IPS-15b (cell line): Measurements from ENCODE around the gene TFEC.

Experiments used
- H3K27me3 ChIP-seq: one replicate; pipeline ENCODE4 v1.6.1; 2013; ENCODE audit warnings: low read length; ENCODE audit not compliant: control insufficient read depth, insufficient read depth
- H3K36me3 ChIP-seq: one replicate; pipeline ENCODE4 v1.6.1; 2013; ENCODE audit warnings: low read length; ENCODE audit not compliant: control insufficient read depth, insufficient read depth
- H3K4me1 ChIP-seq: one replicate; pipeline ENCODE4 v1.6.1; 2013; ENCODE audit warnings: mild to moderate bottlenecking, low read length; ENCODE audit not compliant: control insufficient read depth, insufficient read depth
- H3K4me3 ChIP-seq: one replicate; pipeline ENCODE4 v1.5.1; 2013; ENCODE audit warnings: low read depth, low read length
- H3K9ac ChIP-seq: one replicate; pipeline ENCODE4 v1.6.1; 2013; ENCODE audit warnings: low read depth, mild to moderate bottlenecking, low read length
- H3K9me3 ChIP-seq: one replicate; pipeline ENCODE4 v1.6.1; 2013; ENCODE audit warnings: mild to moderate bottlenecking, low read length; ENCODE audit not compliant: control insufficient read depth, insufficient read depth

The TFEC gene

GRCh38 chr7:115914951-115915350, 115.6 kb downstream of the TFEC start:
- Histone ChIP-seq H3K9me3 (no peaks in the 10 kb centered on the region), H3K9ac (no peak overlapping the region), H3K27me3 (no peaks in the 10 kb centered on the region), H3K4me1 (no peaks in the 10 kb centered on the region), H3K36me3 (no peaks in the 10 kb centered on the region), H3K4me3 (no peak overlapping the region)

GRCh38 chr7:115911465-115911864, 119.1 kb downstream of the TFEC start:
- Histone ChIP-seq H3K27me3 (no peaks in the 10 kb centered on the region), H3K4me1 (no peaks in the 10 kb centered on the region), H3K36me3 (no peaks in the 10 kb centered on the region), H3K9ac (no peak overlapping the region), H3K9me3 (no peaks in the 10 kb centered on the region), H3K4me3 (no peak overlapping the region)

GRCh38 chr7:115910541-115911164, 119.9 kb downstream of the TFEC start:
- H3K9ac ChIP-seq: no peak overlapping the region
- H3K4me1 ChIP-seq: no peaks in the 10 kb centered on the region
- H3K9me3 ChIP-seq: no peaks in the 10 kb centered on the region
- no peaks in the 10 kb centered on the region for H3K27me3 ChIP-seq
- H3K36me3 ChIP-seq: no peaks in the 10 kb centered on the region
- H3K4me3 ChIP-seq: no peak overlapping the region

GRCh38 chr7:115906731-115907130, 123.8 kb downstream of the TFEC start:
- Histone ChIP-seq H3K36me3 (no peaks in the 10 kb centered on the region), H3K9ac (no peak overlapping the region), H3K27me3 (no peaks in the 10 kb centered on the region), H3K4me3 (no peak overlapping the region), H3K9me3 (no peaks in the 10 kb centered on the region), H3K4me1 (no peaks in the 10 kb centered on the region)

- Histone ChIP-seq H3K36me3 (no peaks in the 10 kb centered on the region), H3K4me3 (no peak overlapping the region), H3K4me1 (no peaks in the 10 kb centered on the region), H3K27me3 (no peaks in the 10 kb centered on the region), H3K9ac (no peak overlapping the region), H3K9me3 (no peaks in the 10 kb centered on the region)
Observed at GRCh38 chr7:115889669-115889984, 140.9 kb downstream of the TFEC start.

- H3K9ac ChIP-seq: no peak overlapping the region
- H3K4me3 ChIP-seq: no peak overlapping the region
- no peaks in the 10 kb centered on the region for H3K27me3 ChIP-seq
- no peaks in the 10 kb centered on the region for H3K9me3 ChIP-seq
- H3K36me3 ChIP-seq: no peaks in the 10 kb centered on the region
- H3K4me1 ChIP-seq: no peaks in the 10 kb centered on the region
Observed at GRCh38 chr7:115888981-115889668, 141.4 kb downstream of the TFEC start.

- H3K4me3 ChIP-seq: no peak overlapping the region
- no peak overlapping the region for H3K9ac ChIP-seq
- no peaks in the 10 kb centered on the region for H3K9me3 ChIP-seq
- H3K4me1 ChIP-seq: no peaks in the 10 kb centered on the region
- H3K36me3 ChIP-seq: no peaks in the 10 kb centered on the region
- H3K27me3 ChIP-seq: no peaks in the 10 kb centered on the region
Observed at GRCh38 chr7:115885550-115885949, 145.0 kb downstream of the TFEC start.
